HG02970 (cell line): Measurements from ENCODE around the gene CCT6A.
"Not testable (repeated sequence)": the region's sequence is repeated elsewhere in the genome, so short reads cannot be mapped to it uniquely, and the experiment has no call there.

Experiments used
- ATAC-seq: cut with Tn5 transposase; IDR thresholded peaks from one replicate; pipeline ENCODE4 v1.9.1; 2021; ENCODE audit warnings: mild to moderate bottlenecking, moderate library complexity, moderate number of reproducible peaks; ENCODE audit not compliant: unreplicated experiment, low FRiP score

The CCT6A gene

GRCh38 chr7:56048763-56049162, 2.8 kb upstream of the CCT6A start:
- not testable (repeated sequence) for ATAC-seq

- ATAC-seq: no peak
Measured at GRCh38 chr7:56051053-56051338, 569 bp upstream of the CCT6A start.

DNA sequence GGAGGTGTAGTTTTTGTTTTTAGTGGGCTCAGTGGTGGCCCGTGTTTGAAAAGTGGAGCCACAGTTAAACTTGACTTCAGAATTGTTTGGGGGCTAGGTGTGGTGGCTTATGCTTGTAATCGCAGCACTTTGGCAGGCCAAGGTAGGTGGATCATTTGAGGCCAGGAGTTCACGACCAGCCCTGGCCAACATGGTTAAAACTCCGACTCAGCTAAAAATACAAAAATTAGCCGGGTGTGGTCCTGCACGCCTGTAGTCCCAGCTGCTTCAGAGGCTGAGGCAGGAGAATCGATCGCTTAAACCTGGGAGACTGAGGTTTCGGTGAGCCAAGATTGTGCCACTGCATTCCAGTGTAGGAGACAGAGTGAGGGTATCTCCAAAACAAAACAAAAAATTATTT, 1.8 kb downstream of the CCT6A start:
- ATAC-seq: no peak

DNA sequence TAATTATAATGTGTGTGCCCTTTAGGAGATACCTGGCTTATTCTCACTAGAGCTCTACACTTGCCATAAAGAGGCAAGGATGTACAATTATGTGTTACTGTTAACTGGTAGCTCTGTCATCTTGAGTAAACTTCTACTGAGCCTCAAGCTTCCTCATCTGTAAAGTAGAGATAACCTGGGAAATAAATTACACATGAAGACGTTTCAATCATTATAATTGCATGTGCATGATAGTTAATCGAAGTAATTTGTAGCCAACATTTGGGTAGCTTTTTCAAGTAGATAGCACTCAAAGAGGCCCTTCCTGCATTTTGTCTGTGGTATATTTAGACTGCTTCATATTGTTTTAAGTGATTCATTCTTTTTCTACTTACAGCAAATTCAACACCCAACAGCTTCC, 2.4 kb downstream of the CCT6A start:
- ATAC-seq: no peak

DNA sequence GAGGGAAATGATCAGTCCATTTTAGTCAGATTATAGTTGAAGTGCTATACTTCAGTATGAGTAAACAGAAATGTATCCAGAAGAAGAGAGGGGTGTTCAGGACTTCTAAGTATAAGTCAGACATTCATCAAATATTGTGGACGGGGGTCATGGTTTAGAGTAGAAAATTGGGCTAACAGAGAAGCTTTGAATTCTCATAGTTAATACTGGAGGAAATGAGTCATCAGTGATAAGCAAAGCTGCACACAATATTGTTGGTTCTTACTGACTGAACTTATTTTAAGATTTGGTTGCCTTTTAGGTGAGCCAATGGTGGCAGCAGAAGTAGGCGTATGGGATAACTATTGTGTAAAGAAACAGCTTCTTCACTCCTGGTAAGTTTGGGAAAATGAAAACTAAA, 10.8 kb downstream of the CCT6A start:
- no peak for ATAC-seq

DNA sequence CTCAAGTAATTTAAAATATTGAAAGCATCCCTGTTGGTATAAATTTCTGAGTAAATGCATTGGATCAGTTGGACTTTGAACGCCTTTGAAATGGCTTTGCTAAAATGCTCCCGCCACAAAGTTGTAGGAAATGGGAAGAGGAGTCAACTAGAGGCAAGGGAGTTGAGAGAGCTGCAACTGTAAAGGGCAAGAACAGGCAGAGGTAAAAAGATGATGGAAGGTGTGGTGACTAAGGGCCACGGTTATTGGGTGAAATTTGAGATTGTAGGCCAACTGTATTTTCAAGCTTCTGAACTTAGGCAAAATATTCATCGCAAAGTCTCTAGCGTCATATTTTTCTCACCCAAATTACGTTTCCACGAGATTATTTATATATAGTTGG, 11.9 kb downstream of the CCT6A start:
- ATAC-seq: no peak

DNA sequence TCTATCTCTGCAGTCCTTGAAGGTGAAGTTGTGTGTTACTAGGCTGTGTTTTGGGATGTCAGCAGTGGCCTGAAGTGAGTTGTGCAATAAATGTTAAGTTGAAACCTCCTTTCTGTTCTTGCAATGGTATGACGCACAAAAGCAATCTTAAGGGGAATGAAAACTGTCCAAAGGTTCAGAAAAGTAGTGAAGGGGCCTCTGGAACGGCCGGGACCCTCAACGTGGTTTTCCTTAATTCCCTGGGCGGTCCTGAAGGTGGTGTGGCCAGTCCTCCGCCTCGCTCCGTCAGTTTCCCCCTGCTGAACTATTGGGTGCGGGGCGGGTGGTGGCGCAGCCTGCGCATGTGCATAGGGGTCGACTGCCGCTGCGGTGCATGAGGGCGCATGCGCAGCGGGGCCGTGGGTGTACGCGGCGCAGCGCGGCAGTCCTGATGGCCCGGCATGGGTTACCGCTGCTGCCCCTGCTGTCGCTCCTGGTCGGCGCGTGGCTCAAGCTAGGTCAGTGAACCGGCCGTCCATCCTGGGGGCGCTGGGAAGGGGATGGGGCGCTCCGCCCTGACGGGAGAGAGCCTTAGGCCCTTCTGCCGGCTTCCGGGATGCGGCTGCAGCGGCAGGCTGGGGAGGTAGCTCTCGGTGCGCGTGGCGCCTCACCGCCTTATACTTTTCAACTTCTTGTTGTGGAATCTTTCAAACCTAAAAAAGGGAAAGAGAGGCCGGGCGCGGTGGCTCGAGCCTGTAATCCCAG, 12.5 kb downstream of the CCT6A start, which contains the start of gene SUMF2:
SUMF2 (plus strand) TSS at position 405 of the 744 bp plus-strand sequence; CDS start at position 431, 26 bp downstream.
- peak; percentile 88 for ATAC-seq

DNA sequence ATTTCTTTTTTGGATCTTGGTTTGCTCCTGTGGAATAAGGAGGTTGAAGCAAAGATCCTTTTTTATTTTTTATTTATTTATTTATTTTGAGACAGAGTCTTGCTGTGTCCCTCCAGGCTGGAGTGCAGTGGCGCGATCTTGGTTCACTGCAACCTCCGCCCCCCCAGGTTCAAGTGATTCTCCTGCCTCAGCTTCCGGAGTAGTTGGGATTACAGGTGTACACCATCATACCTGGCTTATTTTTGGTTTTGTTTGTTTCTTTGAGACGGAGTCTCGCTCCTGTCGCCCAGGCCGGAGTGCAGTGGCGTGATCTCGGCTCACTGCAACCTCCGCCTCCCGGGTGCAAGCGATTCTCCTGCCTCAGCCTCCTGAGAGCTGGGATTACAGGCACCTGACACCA, 14.8 kb downstream of the CCT6A start:
- not testable (repeated sequence) for ATAC-seq

GRCh38 chr7:56074371-56074791, 22.8 kb downstream of the CCT6A start:
- peak; percentile 84 for ATAC-seq

DNA sequence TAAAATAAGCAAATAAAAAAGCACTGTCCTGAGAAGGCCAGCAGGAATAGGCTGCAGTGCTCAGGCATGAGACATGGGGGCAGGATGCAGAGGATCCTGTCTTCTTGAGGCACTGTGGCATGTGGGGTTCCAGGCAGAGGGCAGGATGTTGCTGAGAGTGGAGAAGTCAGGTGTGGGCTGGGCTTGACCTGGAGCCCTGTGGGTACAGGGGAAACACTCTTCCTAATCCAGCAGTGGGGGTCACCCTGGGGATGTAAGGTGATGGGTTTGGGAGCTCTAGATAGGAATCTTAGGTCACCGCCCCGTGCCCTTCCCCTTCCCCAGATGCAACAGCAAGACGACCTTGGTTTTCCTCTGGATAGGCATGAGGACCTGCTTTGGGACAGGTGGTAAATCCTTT, 26.1 kb downstream of the CCT6A start:
- ATAC-seq: no peak

DNA sequence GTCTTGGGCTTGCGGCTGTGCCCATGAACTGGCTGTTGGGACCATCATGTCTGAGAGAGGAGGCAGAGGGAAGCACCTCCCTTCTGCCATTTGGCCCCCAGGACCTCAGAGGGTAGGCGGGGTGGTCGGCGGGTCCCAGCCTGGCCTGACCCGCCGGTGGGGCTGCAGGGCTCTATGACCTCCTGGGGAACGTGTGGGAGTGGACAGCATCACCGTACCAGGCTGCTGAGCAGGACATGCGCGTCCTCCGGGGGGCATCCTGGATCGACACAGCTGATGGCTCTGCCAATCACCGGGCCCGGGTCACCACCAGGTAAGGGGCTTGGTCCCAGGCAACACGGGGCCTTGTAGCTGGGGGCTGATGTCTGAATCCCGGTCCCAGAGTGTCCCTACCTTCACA, 26.6 kb downstream of the CCT6A start:
- ATAC-seq: no peak

- no peak for ATAC-seq
Measured at GRCh38 chr7:56079450-56080185, 28.1 kb downstream of the CCT6A start.

DNA sequence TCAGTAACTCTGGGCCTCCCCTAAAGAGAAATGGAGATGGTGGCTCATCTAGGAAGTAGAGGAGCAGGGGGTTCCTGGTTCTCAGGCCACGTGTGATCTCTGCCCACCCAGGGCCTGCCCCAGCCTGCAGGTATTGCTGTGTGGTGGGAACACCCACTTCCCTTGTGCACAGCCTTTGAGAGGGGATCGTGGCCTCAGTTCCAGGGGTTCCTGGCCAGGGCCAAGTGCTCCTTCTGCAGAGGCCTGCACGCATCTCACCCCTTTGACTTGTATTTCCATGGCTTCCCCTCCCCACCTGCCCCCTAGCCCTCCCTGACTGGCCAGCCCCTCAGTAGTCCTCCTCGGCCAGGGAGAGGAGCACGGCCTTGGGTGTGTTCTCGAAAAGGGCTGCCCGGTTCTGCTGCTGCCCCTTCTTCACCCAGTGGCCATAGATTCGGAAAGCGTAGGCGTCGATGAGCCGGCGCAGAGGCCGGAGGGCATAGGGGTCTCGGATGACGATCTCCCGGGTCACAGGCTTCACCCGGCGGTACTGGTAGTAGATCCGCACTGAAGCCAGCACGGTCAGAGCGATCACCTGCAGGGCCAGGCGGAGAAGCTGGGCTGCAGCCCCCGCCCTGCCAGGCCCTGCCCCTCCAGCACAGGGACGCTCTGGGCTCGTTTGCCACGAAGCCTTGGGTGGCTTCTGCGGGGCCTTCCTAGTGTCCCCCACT, 29.3 kb downstream of the CCT6A start:
- ATAC-seq: not testable (repeated sequence)

DNA sequence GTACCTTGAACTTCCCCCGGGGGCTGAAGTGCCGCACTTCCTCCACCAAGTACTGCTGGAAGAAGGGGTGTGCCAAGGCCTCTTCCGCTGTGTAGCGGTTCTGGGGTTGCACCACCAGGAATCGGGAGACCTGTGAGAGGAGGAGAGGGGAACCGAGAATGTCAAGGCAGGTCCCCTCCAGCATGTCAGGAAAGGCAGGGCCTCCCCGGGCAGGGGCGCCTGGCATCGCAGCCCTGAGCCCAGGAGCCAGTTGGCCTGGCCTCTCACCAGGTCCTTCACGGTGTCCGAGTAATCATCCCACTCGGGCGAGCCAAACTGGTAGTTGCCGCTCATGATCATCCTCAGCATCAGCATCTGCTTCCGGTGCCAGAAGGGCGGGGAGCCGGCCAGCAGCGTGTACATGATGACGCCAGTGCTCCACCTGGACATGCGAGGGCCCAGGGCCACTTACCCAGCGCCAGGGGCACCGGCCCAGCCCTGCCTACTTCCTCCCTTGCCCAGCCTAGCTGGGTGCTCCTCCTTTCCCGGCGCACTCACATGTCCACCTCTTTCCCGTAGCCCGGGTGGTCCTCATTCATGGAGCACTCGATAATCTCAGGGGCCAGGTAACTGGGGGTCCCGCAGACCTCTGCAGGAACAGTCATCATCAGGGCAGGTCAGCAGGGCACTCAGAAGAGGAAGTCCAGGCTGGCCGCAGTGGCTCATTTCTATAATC, 30.2 kb downstream of the CCT6A start:
- ATAC-seq: no peak

DNA sequence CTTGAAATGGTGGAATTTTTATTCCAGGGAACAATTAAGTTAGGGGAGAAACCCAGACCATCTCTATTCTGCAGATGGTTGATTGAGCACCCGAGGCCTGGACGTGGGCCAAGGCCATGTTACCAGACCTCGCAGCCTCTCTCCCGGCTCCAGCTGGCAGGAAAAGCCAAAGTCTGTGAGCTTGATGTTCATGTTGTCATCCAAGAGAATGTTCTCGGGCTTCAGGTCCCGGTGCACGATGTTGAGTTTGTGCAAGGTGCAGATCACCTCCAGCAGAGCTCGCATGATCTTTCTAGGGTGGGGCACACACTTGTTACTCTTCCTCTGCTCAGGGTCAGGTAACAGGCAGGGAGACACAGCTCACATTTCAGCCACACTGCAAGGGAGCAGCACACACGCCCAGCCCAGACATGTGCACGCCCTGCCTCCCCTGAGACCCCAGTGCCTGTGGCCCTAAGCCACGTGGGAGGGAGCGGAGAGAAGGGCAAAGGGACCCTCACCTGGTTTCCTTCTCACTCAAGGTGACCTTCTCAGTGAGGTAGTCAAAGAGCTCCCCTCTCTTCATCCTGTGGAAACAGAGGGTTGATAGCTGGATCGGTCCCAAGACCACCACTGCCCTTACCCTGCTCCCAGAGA, 31.7 kb downstream of the CCT6A start:
- no peak for ATAC-seq

DNA sequence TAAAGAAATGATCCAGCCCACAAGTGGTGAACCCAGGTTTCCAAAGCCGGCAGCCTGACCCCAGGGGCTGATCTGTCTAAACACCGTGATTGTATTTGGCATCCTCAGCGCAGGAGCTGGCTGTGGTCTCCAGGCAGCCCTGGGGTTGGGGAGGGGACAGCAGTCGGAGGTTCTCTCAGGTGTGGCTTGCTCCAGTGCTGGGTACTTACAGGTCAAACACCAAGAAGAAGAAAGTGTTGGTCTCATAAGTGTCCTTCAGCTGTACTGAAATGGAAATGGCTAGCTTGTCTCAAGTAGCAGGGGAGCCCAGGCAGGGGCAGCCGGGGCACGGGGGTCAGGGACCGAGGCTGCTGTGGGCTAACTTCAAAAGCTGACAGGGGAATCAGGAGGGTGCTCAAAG, 35.2 kb downstream of the CCT6A start:
- no peak for ATAC-seq

GRCh38 chr7:56087445-56087844, 35.9 kb downstream of the CCT6A start:
- no peak for ATAC-seq

GRCh38 chr7:56091591-56091990, 40.0 kb downstream of the CCT6A start:
- ATAC-seq: no peak

- not testable (repeated sequence) for ATAC-seq
Measured at GRCh38 chr7:56092388-56092787, 40.8 kb downstream of the CCT6A start.

DNA sequence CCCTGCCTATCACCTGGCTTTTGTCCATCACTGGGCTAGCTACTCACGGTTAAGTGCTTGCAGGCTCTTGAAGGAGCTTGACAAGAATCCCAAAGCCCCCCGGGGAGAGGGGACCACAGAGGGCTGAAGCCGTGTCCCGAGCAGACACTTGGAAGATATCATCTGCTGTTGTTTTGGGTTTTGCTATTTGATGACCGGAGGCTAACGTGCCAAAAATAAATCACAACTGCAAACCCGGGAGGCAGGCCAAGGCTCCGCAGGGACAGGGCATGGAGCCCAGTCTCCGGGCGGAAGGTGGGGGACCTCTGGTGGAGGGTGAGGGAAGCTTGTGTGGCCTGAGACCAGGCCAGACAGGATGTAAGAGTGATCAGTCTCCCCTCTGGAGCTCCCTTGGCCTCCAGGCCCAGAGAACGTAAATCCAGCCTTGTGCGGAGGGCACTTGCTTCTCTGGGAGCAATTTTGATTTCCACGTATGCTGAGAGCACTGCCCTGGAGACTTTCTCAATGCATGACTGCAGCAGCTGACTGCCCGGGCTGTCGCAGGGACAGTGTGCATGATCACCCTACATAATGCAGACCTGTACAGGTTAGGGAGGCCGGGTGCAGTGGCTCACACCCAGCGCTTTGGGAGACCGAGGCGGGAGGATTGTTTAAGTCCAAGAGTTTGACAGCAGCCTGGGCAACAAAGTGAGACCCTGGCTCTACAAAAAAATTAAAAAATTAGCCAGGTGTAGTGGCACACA, 41.4 kb downstream of the CCT6A start, which contains the start of gene PHKG1:
PHKG1 (minus strand) TSS at position 164 of the 743 bp plus-strand sequence. CDS start 4,011 bp downstream, outside the sequence.
- ATAC-seq: no peak
